H9 (cell line): ENCODE results near the gene CROCC. TPM values are rescaled to one million over a fixed set of nuclear protein-coding genes. Genes with fewer than 3 reads are reported as not detected.

Experiments
- DNase-seq: peaks from one replicate; pipeline ENCODE4 v3.0.0-alpha.2; 2017
- H2AFZ ChIP-seq: one replicate; pipeline ENCODE4 v1.6.1; 2013; ENCODE audit warnings: mild to moderate bottlenecking, low read length, control low read depth, moderate library complexity
- H2AK5ac ChIP-seq: 2 replicates; pipeline ENCODE4 v1.6.1; 2013; ENCODE audit warnings: low read length, control low read depth, mixed read lengths; ENCODE audit not compliant: insufficient read length
- H2BK120ac ChIP-seq: one replicate; pipeline ENCODE4 v1.6.1; 2013; ENCODE audit warnings: low read depth, mild to moderate bottlenecking, low read length, control low read depth, inconsistent platforms; ENCODE audit not compliant: poor library complexity, severe bottlenecking
- H2BK12ac ChIP-seq: 2 replicates; pipeline ENCODE4 v1.6.1; 2013; ENCODE audit warnings: low read length, control low read depth, mixed read lengths, low read depth; ENCODE audit not compliant: insufficient read length
- H2BK15ac ChIP-seq: 2 replicates; pipeline ENCODE4 v1.6.1; 2013; ENCODE audit warnings: low read depth, low read length, control low read depth
- H2BK20ac ChIP-seq: one replicate; pipeline ENCODE4 v1.6.1; 2013; ENCODE audit warnings: low read depth, mild to moderate bottlenecking, low read length, control low read depth, inconsistent platforms; ENCODE audit not compliant: poor library complexity, severe bottlenecking
- H2BK5ac ChIP-seq: 2 replicates; pipeline ENCODE4 v1.6.1; 2013; ENCODE audit warnings: low read length, control low read depth, mixed read lengths; ENCODE audit not compliant: insufficient read length
- H3K14ac ChIP-seq: 2 replicates; pipeline ENCODE4 v1.6.1; 2013; ENCODE audit warnings: low read length, control low read depth; ENCODE audit not compliant: insufficient read depth
- H3K18ac ChIP-seq: 2 replicates; pipeline ENCODE4 v1.6.1; 2013; ENCODE audit warnings: low read depth, mild to moderate bottlenecking, mixed read lengths, low read length, control low read depth; ENCODE audit not compliant: insufficient read length
- H3K23ac ChIP-seq: 2 replicates; pipeline ENCODE4 v1.6.1; 2013; ENCODE audit warnings: low read length, control low read depth, mixed read lengths, low read depth; ENCODE audit not compliant: insufficient read length
- H3K23me2 ChIP-seq: 2 replicates; pipeline ENCODE4 v1.6.1; 2013; ENCODE audit warnings: low read depth, mild to moderate bottlenecking, mixed read lengths, low read length, control low read depth; ENCODE audit not compliant: insufficient read length, poor library complexity, severe bottlenecking
- H3K27ac ChIP-seq: 2 replicates; pipeline ENCODE4 v1.5.1; 2013; ENCODE audit warnings: low read length, control low read depth, mixed read lengths, low read depth; ENCODE audit not compliant: insufficient read length
- H3K27me3 ChIP-seq: 2 replicates; pipeline ENCODE4 v1.6.1; 2013; ENCODE audit warnings: low read length, control low read depth, inconsistent platforms; ENCODE audit not compliant: insufficient read depth
- H3K4ac ChIP-seq: 2 replicates; pipeline ENCODE4 v1.6.1; 2013; ENCODE audit warnings: low read depth, mild to moderate bottlenecking, control low read depth, inconsistent platforms, low read length, moderate library complexity
- H3K4me1 ChIP-seq: 2 replicates; pipeline ENCODE4 v1.6.1; 2013; ENCODE audit warnings: low read length, control low read depth, inconsistent platforms; ENCODE audit not compliant: insufficient read depth
- H3K4me2 ChIP-seq: 2 replicates; pipeline ENCODE4 v1.6.1; 2013; ENCODE audit warnings: low read length, control low read depth, mixed read lengths; ENCODE audit not compliant: insufficient read length, insufficient read depth
- H3K56ac ChIP-seq: 2 replicates; pipeline ENCODE4 v1.6.1; 2013; ENCODE audit warnings: low read depth, mild to moderate bottlenecking, mixed read lengths, low read length, control low read depth; ENCODE audit not compliant: insufficient read length
- H3K79me1 ChIP-seq: 2 replicates; pipeline ENCODE4 v1.6.1; 2013; ENCODE audit warnings: low read depth, mild to moderate bottlenecking, moderate library complexity, low read length, control low read depth, inconsistent platforms; ENCODE audit not compliant: insufficient read depth, poor library complexity, severe bottlenecking
- H3K79me2 ChIP-seq: 2 replicates; pipeline ENCODE4 v1.6.1; 2013; ENCODE audit warnings: low read length, control low read depth, inconsistent platforms; ENCODE audit not compliant: insufficient read depth
- H3K9ac ChIP-seq: 2 replicates; pipeline ENCODE4 v1.6.1; 2013; ENCODE audit warnings: low read length, control low read depth, mixed read lengths; ENCODE audit not compliant: insufficient read length; ENCODE audit errors: extremely low read depth
- H3K9me3 ChIP-seq: one replicate; pipeline ENCODE4 v1.6.1; 2013; ENCODE audit warnings: low read depth, low read length, inconsistent platforms; ENCODE audit not compliant: control insufficient read depth
- H3T11ph ChIP-seq: one replicate; pipeline ENCODE4 v1.6.1; 2013; ENCODE audit warnings: mild to moderate bottlenecking, low read length, control low read depth, inconsistent platforms
- H4K20me1 ChIP-seq: one replicate; pipeline ENCODE4 v1.6.1; 2013; ENCODE audit not compliant: control insufficient read depth, insufficient read length, insufficient read depth
- H4K5ac ChIP-seq: 2 replicates; pipeline ENCODE4 v1.6.1; 2013; ENCODE audit warnings: low read depth, mild to moderate bottlenecking, mixed read lengths, low read length, control low read depth; ENCODE audit not compliant: insufficient read length
- H4K8ac ChIP-seq: replicated peaks from 2 replicates; pipeline ENCODE4 v1.6.1; 2013; ENCODE audit warnings: low read length, control low read depth, mixed read lengths, low read depth; ENCODE audit not compliant: insufficient read length
- H4K91ac ChIP-seq: 2 replicates; pipeline ENCODE4 v1.6.1; 2013; ENCODE audit warnings: low read depth, mild to moderate bottlenecking, moderate library complexity, mixed read lengths, low read length, control low read depth; ENCODE audit not compliant: insufficient read length
- H3K27ac Mint-ChIP-seq, 3 experiments: 2 replicates in 2 of 3; 3 replicates in 1 of 3; pipeline ENCODE4 v1.8.0; 2020 to 2021; ENCODE audit warnings: mixed read lengths in 3 of 3, mild to moderate bottlenecking in 1 of 3, moderate library complexity in 1 of 3
- H3K27me3 Mint-ChIP-seq: 2 replicates; pipeline ENCODE4 v1.8.0; 2021; ENCODE audit warnings: low read depth, mild to moderate bottlenecking, moderate library complexity, mixed read lengths
- H3K36me3 Mint-ChIP-seq, 3 experiments: 2 replicates in 2 of 3; 3 replicates in 1 of 3; pipeline ENCODE4 v1.8.0; 2020 to 2021; ENCODE audit warnings: low read depth in 3 of 3, mixed read lengths in 3 of 3; ENCODE audit not compliant: insufficient read depth in 1 of 3
- H3K4me1 Mint-ChIP-seq, 2 experiments: 2 replicates each; pipeline ENCODE4 v1.8.0; 2020; ENCODE audit warnings: mixed read lengths in 2 of 2
- H3K4me3 Mint-ChIP-seq, 2 experiments: 2 replicates in 1 of 2; 3 replicates in 1 of 2; pipeline ENCODE4 v1.8.0; 2020 to 2021; ENCODE audit warnings: mild to moderate bottlenecking in 2 of 2, mixed read lengths in 2 of 2, moderate library complexity in 1 of 2
- H3K9me3 Mint-ChIP-seq, 2 experiments: 2 replicates in 1 of 2; 3 replicates in 1 of 2; pipeline ENCODE4 v1.8.0; 2020; ENCODE audit warnings: mild to moderate bottlenecking in 2 of 2, mixed read lengths in 2 of 2, moderate library complexity in 1 of 2
- CTCF ChIP-seq: fragments of 200-600 bp; sonication (generic); conservative IDR thresholded peaks from 3 replicates; pipeline ENCODE4 v1.8.0; 2021; ENCODE audit warnings: antibody characterized with exemption, mild to moderate bottlenecking
- WGBS: extraction: QIAGEN DNeasy Blood & Tissue Kit; methylation state at CpG from one replicate; pipeline ENCODE4 v1.1.7; 2013; ENCODE audit warnings: missing lambda C conversion rate, low lambda C conversion rate, mixed read lengths; ENCODE audit not compliant: insufficient read length; ENCODE audit errors: extremely low coverage; 5-methylcytosine and 5-hydroxymethylcytosine counted together
- total RNA-seq: library from RNA; stranded (reverse); gene quantifications from 2 replicates; pipeline ENCODE4 v1.2.1, GENCODE V29; 2021

The CROCC gene
- total RNA-seq, 1 experiment from 2014 or later, result 40.7 TPM

- no peak overlapping the region for H3K9ac ChIP-seq
- H3K23me2 ChIP-seq, result peaks cover 4% of the 10 kb centered on the region
- Mint-ChIP-seq H3K4me1 (peaks cover 31 to 52% of the 10 kb centered on the region in 2 experiments), H3K36me3 (peaks cover 2 to 23% (median 13%) of the 10 kb centered on the region in 3 experiments), H3K9me3 (no peaks in the 10 kb centered on the region; a peak in 1 of 5 replicates), H3K27me3 (no peaks in the 10 kb centered on the region), H3K4me3 (no peak overlapping the region), H3K27ac (no peak overlapping the region)
- H3K27ac ChIP-seq, result no peak overlapping the region
- no peak overlapping the region for H3T11ph ChIP-seq
- WGBS, result no CpG with 5 or more reads among the region's 15 CpGs
- no peak overlapping the region for H3K4me2 ChIP-seq
- no peaks in the 10 kb centered on the region for H4K20me1 ChIP-seq
- no peak for TF ChIP-seq CTCF
- H2BK12ac ChIP-seq, result no peak overlapping the region
- no peak overlapping the region for H3K18ac ChIP-seq
- no peak overlapping the region for H3K23ac ChIP-seq
- H4K5ac ChIP-seq, result no peak overlapping the region
- no peak overlapping the region for H2AFZ ChIP-seq
- no peak overlapping the region for H4K8ac ChIP-seq
- H3K9me3 ChIP-seq, result no peaks in the 10 kb centered on the region
- DNase-seq, result no peak
- H2BK20ac ChIP-seq, result no peak overlapping the region
- no peaks in the 10 kb centered on the region for H3K79me1 ChIP-seq
- no peak overlapping the region for H3K4ac ChIP-seq
- no peak overlapping the region for H2BK5ac ChIP-seq
- no peak overlapping the region for H4K91ac ChIP-seq
- H3K14ac ChIP-seq, result no peak overlapping the region
- H3K56ac ChIP-seq, result no peak overlapping the region
- no peak overlapping the region for H2AK5ac ChIP-seq
- no peaks in the 10 kb centered on the region for H3K27me3 ChIP-seq
- no peak overlapping the region for H2BK120ac ChIP-seq
- H2BK15ac ChIP-seq, result no peak overlapping the region
- peaks cover 11% of the 10 kb centered on the region for H3K4me1 ChIP-seq
- H3K79me2 ChIP-seq, result no peaks in the 10 kb centered on the region
Measured at GRCh38 chr1:17008208-17008855, 86.6 kb downstream of the CROCC start.
